HepG2 (cell line): ENCODE results near the gene PLA2G4F.

ENCODE experiments used
- FIP1L1 ChIP-seq: fragments of 200-400 bp; formaldehyde crosslinking; IDR thresholded peaks from 2 replicates; pipeline ENCODE4 v1.6.1; 2018; ENCODE audit warnings: low read depth, mild to moderate bottlenecking, low read length, moderate library complexity, borderline replicate concordance; ENCODE audit not compliant: insufficient read depth
- RBM22 ChIP-seq: fragments of 200-400 bp; formaldehyde crosslinking; optimal IDR thresholded peaks from 2 replicates; pipeline ENCODE3; 2017; ENCODE audit warnings: mild to moderate bottlenecking, low read length, moderate library complexity
- SPEN ChIP-seq: sonication (generic); formaldehyde crosslinking; IDR thresholded peaks from 2 replicates; pipeline ENCODE4 v1.5.1; 2020; ENCODE audit warnings: low read depth, mild to moderate bottlenecking, missing genetic modification reagents
- ZFP36 ChIP-seq: fragments of 150-350 bp; IDR thresholded peaks from 2 replicates; pipeline ENCODE4 v1.6.1; 2018; ENCODE audit warnings: borderline replicate concordance, low read length, low read depth; ENCODE audit not compliant: partially characterized antibody
- ZNF274 ChIP-seq: sonication (generic); formaldehyde crosslinking; IDR thresholded peaks from 2 replicates; pipeline ENCODE4 v1.5.1; 2020; ENCODE audit warnings: mild to moderate bottlenecking, missing genetic modification reagents
- ZNF550 ChIP-seq: sonication (generic); formaldehyde crosslinking; IDR thresholded peaks from 2 replicates; pipeline ENCODE4 v1.4.0; 2020; ENCODE audit warnings: mild to moderate bottlenecking, missing genetic modification reagents, borderline replicate concordance
- ZNF777 ChIP-seq: sonication (generic); formaldehyde crosslinking; IDR thresholded peaks from 2 replicates; pipeline ENCODE4 v1.4.0; 2020; ENCODE audit warnings: missing genetic modification reagents
- TF ChIP-seq, protein P1 (sequence below): sonication (generic); formaldehyde crosslinking; IDR thresholded peaks from 2 replicates; pipeline ENCODE4 v1.4.0; 2020; ENCODE audit warnings: missing genetic modification reagents
- TF ChIP-seq, protein P2 (sequence below): sonication (generic); formaldehyde crosslinking; IDR thresholded peaks from 2 replicates; pipeline ENCODE4 v1.5.0; 2020; ENCODE audit warnings: mild to moderate bottlenecking, missing genetic modification reagents, moderate library complexity

DNA sequence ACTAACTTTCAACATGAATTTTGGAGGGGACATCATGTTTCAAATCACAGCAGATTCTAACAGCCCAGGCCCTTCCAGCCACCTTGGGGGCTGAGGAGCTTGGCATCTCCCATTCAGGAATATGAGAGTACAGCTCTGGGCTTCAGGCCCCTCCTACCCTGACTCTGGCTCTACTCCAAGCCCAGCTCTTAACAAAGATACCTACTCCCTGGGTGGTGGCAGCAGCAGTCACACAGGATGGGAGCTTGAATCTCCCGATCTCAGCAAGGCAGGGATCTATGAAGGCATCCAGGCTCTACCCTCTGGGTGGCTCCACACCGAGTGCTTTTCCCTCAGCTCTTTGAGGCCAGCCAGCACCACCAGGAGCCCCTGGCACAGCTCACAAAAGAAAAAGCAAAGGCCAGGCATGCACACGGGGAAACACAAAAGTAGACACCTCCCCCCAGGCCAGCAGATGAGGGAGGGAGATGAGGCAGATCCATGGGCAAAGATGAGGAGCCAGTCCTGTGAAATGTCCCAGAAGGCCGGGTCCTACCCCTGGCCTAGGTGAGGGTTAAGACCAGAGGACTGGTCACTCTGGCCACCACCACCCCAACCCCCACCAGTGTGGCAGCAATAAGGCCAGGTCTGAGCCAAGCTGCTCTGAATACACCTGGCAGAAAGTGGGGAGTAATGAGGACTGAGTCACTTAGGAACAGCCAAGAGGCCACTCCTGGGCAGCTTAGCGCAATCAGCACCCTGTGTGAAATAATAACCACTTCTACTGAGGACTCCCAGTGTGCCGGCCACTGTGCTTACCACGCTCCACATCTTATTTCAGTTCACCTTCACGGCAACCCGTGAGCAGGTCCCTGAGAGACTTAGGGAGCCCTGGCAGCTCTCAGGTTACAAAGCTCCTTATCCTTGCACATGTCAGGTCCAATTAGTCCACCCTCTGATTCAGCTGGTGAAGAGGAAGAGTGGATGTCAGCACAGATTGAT is 24.3 kb downstream of the PLA2G4F start:
- TF ChIP-seq FIP1L1 (no peak), ZFP36 (no peak), ZNF777 (CRISPR knock-in tag) (no peak), SPEN (CRISPR knock-in tag) (no peak), ZNF550 (CRISPR knock-in tag) (no peak), ZNF274 (no peak), RBM22 (no peak)
- TF ChIP-seq, protein P1, sequence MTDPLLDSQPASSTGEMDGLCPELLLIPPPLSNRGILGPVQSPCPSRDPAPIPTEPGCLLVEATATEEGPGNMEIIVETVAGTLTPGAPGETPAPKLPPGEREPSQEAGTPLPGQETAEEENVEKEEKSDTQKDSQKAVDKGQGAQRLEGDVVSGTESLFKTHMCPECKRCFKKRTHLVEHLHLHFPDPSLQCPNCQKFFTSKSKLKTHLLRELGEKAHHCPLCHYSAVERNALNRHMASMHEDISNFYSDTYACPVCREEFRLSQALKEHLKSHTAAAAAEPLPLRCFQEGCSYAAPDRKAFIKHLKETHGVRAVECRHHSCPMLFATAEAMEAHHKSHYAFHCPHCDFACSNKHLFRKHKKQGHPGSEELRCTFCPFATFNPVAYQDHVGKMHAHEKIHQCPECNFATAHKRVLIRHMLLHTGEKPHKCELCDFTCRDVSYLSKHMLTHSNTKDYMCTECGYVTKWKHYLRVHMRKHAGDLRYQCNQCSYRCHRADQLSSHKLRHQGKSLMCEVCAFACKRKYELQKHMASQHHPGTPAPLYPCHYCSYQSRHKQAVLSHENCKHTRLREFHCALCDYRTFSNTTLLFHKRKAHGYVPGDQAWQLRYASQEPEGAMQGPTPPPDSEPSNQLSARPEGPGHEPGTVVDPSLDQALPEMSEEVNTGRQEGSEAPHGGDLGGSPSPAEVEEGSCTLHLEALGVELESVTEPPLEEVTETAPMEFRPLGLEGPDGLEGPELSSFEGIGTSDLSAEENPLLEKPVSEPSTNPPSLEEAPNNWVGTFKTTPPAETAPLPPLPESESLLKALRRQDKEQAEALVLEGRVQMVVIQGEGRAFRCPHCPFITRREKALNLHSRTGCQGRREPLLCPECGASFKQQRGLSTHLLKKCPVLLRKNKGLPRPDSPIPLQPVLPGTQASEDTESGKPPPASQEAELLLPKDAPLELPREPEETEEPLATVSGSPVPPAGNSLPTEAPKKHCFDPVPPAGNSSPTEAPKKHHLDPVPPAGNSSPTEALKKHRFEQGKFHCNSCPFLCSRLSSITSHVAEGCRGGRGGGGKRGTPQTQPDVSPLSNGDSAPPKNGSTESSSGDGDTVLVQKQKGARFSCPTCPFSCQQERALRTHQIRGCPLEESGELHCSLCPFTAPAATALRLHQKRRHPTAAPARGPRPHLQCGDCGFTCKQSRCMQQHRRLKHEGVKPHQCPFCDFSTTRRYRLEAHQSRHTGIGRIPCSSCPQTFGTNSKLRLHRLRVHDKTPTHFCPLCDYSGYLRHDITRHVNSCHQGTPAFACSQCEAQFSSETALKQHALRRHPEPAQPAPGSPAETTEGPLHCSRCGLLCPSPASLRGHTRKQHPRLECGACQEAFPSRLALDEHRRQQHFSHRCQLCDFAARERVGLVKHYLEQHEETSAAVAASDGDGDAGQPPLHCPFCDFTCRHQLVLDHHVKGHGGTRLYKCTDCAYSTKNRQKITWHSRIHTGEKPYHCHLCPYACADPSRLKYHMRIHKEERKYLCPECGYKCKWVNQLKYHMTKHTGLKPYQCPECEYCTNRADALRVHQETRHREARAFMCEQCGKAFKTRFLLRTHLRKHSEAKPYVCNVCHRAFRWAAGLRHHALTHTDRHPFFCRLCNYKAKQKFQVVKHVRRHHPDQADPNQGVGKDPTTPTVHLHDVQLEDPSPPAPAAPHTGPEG (CRISPR knock-in tag): no peak
- TF ChIP-seq, protein P2, sequence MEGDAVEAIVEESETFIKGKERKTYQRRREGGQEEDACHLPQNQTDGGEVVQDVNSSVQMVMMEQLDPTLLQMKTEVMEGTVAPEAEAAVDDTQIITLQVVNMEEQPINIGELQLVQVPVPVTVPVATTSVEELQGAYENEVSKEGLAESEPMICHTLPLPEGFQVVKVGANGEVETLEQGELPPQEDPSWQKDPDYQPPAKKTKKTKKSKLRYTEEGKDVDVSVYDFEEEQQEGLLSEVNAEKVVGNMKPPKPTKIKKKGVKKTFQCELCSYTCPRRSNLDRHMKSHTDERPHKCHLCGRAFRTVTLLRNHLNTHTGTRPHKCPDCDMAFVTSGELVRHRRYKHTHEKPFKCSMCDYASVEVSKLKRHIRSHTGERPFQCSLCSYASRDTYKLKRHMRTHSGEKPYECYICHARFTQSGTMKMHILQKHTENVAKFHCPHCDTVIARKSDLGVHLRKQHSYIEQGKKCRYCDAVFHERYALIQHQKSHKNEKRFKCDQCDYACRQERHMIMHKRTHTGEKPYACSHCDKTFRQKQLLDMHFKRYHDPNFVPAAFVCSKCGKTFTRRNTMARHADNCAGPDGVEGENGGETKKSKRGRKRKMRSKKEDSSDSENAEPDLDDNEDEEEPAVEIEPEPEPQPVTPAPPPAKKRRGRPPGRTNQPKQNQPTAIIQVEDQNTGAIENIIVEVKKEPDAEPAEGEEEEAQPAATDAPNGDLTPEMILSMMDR (CRISPR knock-in tag): no peak
